ENCODE data around the gene VPS51. TPM values are rescaled to one million over a fixed set of nuclear protein-coding genes. Genes with fewer than 3 reads are reported as not detected.
A peak's percentile ranks its signal among the peaks of the same experiment; 100 is the strongest.

Gene VPS51
- total and polyA plus RNA-seq, 9 of the 15 experiments (the other 6 are each of a cell fraction or from before 2014, with no cell fraction given): 1.8 to 143 (median 46.8) TPM

GRCh38 chr11:65116370-65117205 is 20.6 kb downstream of the VPS51 start (continued):
- TF ChIP-seq UBTF (IDR thresholded peaks at IDR 0.05; ENCODE audit: borderline replicate concordance in 1 of 2, low read depth in 2 of 2, low read length in 2 of 2) (no peak), GMEB1 (CRISPR knock-in tag; IDR thresholded peaks at IDR 0.05) (no peak), NR0B1 (IDR thresholded peaks at IDR 0.05; ENCODE audit: partially characterized antibody) (no peak), MAFF (IDR thresholded peaks at IDR 0.05; ENCODE audit: low read length) (no peak), ZNF133 (CRISPR knock-in tag; IDR thresholded peaks at IDR 0.05) (no peak), TGIF2 (CRISPR knock-in tag; IDR thresholded peaks at IDR 0.05) (peak; percentile 66; the same call in 1 of the 2 replicates), CCNT2 (IDR thresholded peaks at IDR 0.05; ENCODE audit: borderline replicate concordance, extremely low read depth, insufficient read length, low read depth, low read length) (peak; percentile 10), BRD4 (IDR thresholded peaks at IDR 0.05) (no peak), YBX1 (IDR thresholded peaks at IDR 0.05) (no peak), ZC3H4 (CRISPR knock-in tag; IDR thresholded peaks at IDR 0.05; ENCODE audit: borderline replicate concordance) (peak; percentile 80; the same call in 1 of the 2 replicates)

Measured in K562 (cell line).